ENCODE data around the gene WDCP.

- TF ChIP-seq, protein P1, sequence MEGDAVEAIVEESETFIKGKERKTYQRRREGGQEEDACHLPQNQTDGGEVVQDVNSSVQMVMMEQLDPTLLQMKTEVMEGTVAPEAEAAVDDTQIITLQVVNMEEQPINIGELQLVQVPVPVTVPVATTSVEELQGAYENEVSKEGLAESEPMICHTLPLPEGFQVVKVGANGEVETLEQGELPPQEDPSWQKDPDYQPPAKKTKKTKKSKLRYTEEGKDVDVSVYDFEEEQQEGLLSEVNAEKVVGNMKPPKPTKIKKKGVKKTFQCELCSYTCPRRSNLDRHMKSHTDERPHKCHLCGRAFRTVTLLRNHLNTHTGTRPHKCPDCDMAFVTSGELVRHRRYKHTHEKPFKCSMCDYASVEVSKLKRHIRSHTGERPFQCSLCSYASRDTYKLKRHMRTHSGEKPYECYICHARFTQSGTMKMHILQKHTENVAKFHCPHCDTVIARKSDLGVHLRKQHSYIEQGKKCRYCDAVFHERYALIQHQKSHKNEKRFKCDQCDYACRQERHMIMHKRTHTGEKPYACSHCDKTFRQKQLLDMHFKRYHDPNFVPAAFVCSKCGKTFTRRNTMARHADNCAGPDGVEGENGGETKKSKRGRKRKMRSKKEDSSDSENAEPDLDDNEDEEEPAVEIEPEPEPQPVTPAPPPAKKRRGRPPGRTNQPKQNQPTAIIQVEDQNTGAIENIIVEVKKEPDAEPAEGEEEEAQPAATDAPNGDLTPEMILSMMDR (conservative IDR thresholded peaks at IDR 0.05 in 1 of 2, IDR thresholded peaks at IDR 0.05 in 1 of 2; ENCODE audit: extremely low read depth in 1 of 2, insufficient read depth in 1 of 2, low read depth in 1 of 2, low read length in 2 of 2) = no peak
- no peak for TF ChIP-seq EZH2 (IDR thresholded peaks at IDR 0.05; ENCODE audit: borderline replicate concordance, low read length)
Observed at GRCh38 chr2:24075259-24075658, 28.1 kb upstream of the WDCP start.

Measured in mammary epithelial cell (primary cell).